HepG2 (cell line): Measurements from ENCODE around the gene TRUB1. TPM values are rescaled to one million over a fixed set of nuclear protein-coding genes. Genes with fewer than 3 reads are reported as not detected.

ENCODE experiments used
- ATF7 ChIP-seq, 2 experiments: fragments of 450-650 bp in 1 of 2; sonication (generic) in 1 of 2; formaldehyde crosslinking in 1 of 2; IDR thresholded peaks; 2 replicates each; pipeline versions ENCODE4 v1.4.0 to v1.6.1; 2016 to 2020; ENCODE audit warnings: antibody characterized with exemption in 1 of 2, mild to moderate bottlenecking in 1 of 2, missing genetic modification reagents in 1 of 2
- KLF16 ChIP-seq, 2 experiments: sonication (generic) in 1 of 2; formaldehyde crosslinking in 1 of 2; IDR thresholded peaks; 2 replicates each; pipeline versions ENCODE4 v1.6.1 to v1.8.0; 2016 to 2023; ENCODE audit warnings: missing genetic modification reagents in 2 of 2, missing compliant biosample characterization in 1 of 2
- MATR3 ChIP-seq: sonication (generic); formaldehyde crosslinking; IDR thresholded peaks from 2 replicates; pipeline ENCODE4 v1.4.0; 2020; ENCODE audit warnings: missing genetic modification reagents
- MBNL3 ChIP-seq: fragments of 250-450 bp; sonication (Bioruptor Pico); conservative IDR thresholded peaks from 2 replicates; pipeline ENCODE4 v1.8.0; 2022; ENCODE audit warnings: mild to moderate bottlenecking, inconsistent platforms
- PHF20 ChIP-seq: sonication (generic); formaldehyde crosslinking; IDR thresholded peaks from 2 replicates; pipeline ENCODE4 v1.5.0; 2020; ENCODE audit warnings: mild to moderate bottlenecking, missing genetic modification reagents
- SNAPC2 ChIP-seq: sonication (generic); formaldehyde crosslinking; IDR thresholded peaks from 2 replicates; pipeline ENCODE4 v1.8.1; 2022; ENCODE audit warnings: mild to moderate bottlenecking, missing genetic modification reagents
- SNRNP70 ChIP-seq: fragments of 200-400 bp; formaldehyde crosslinking; IDR thresholded peaks from 2 replicates; pipeline ENCODE4 v1.6.1; 2017; ENCODE audit warnings: mild to moderate bottlenecking, low read depth, low read length, moderate library complexity
- STAG1 ChIP-seq: sonication (generic); formaldehyde crosslinking; IDR thresholded peaks from 2 replicates; pipeline ENCODE4 v1.4.0; 2020; ENCODE audit warnings: missing genetic modification reagents
- TBL1XR1 ChIP-seq: fragments of 150-350 bp; IDR thresholded peaks from 2 replicates; pipeline ENCODE4 v1.6.1; 2014; ENCODE audit warnings: borderline replicate concordance, low read length; ENCODE audit not compliant: partially characterized antibody
- TBX3 ChIP-seq: fragments of 450-650 bp; IDR thresholded peaks from 2 replicates; pipeline ENCODE4 v1.6.1; 2017; ENCODE audit warnings: antibody characterized with exemption, mild to moderate bottlenecking, inconsistent platforms, borderline replicate concordance
- U2AF1 ChIP-seq: fragments of 200-400 bp; formaldehyde crosslinking; optimal IDR thresholded peaks from 2 replicates; pipeline ENCODE3; 2017; ENCODE audit warnings: mild to moderate bottlenecking, low read depth, low read length
- YY1 ChIP-seq: IDR thresholded peaks from 2 replicates; pipeline ENCODE4 v1.6.1; 2011; ENCODE audit warnings: low read length, low read depth, moderate library complexity, mild to moderate bottlenecking; ENCODE audit not compliant: insufficient read depth, insufficient replicate concordance
- ZNF180 ChIP-seq: sonication (generic); formaldehyde crosslinking; IDR thresholded peaks from 2 replicates; pipeline ENCODE4 v1.4.0; 2020; ENCODE audit warnings: low read depth, missing genetic modification reagents, borderline replicate concordance
- ZNF235 ChIP-seq: sonication (generic); formaldehyde crosslinking; IDR thresholded peaks from 2 replicates; pipeline ENCODE4 v1.8.1; 2023; ENCODE audit warnings: mild to moderate bottlenecking, missing genetic modification reagents, borderline replicate concordance
- ZNF557 ChIP-seq: sonication (generic); formaldehyde crosslinking; IDR thresholded peaks from 2 replicates; pipeline ENCODE4 v1.4.0; 2020; ENCODE audit warnings: missing genetic modification reagents
- ZNF589 ChIP-seq: sonication (generic); formaldehyde crosslinking; conservative IDR thresholded peaks from 2 replicates; pipeline ENCODE4 v1.8.0; 2022; ENCODE audit warnings: mild to moderate bottlenecking, moderate library complexity, missing genetic modification reagents
- polyA plus RNA-seq, 8 experiments: library from polyadenylated mRNA; depleted of rRNA in 3 of 8; stranded (reverse) in 7 of 8; unstranded in 1 of 8; fragments of >200 nt; fragmentation: Illumina TruSeq in 4 of 8; extraction: Trizol in 4 of 8; gene quantifications; 2 replicates each; pipeline versions ENCODE4 v1.2.1 to v1.2.3, GENCODE V29; 2011 to 2016; ENCODE audit warnings: low read depth in 4 of 8, missing spikeins in 1 of 8, mixed read lengths in 1 of 8; ENCODE audit not compliant: insufficient read depth in 1 of 8
- total RNA-seq, 5 experiments: library from RNA; depleted of rRNA; stranded (reverse); fragments of >200 nt; fragmentation: Illumina TruSeq; extraction: Trizol; gene quantifications; 2 replicates each; pipeline ENCODE4 v1.2.3, GENCODE V29; 2016; ENCODE audit warnings: low read depth in 1 of 5
- TF ChIP-seq, protein P1 (sequence below): sonication (generic); formaldehyde crosslinking; IDR thresholded peaks from 2 replicates; pipeline ENCODE4 v1.4.0; 2020; ENCODE audit warnings: missing genetic modification reagents; ENCODE audit errors: not compliant biosample characterization
- TF ChIP-seq, protein P2 (sequence below): sonication (generic); formaldehyde crosslinking; IDR thresholded peaks from 2 replicates; pipeline ENCODE4 v1.9.0; 2021; ENCODE audit warnings: missing genetic modification reagents, borderline replicate concordance
- TF ChIP-seq, protein P3 (sequence below): sonication (generic); formaldehyde crosslinking; conservative IDR thresholded peaks from 2 replicates; pipeline ENCODE4 v1.8.0; 2022; ENCODE audit warnings: mild to moderate bottlenecking, moderate library complexity, missing genetic modification reagents

TRUB1 gene
- total and polyA plus RNA-seq, 2 of the 13 experiments (the other 11 are each of a cell fraction or from before 2014, with no cell fraction given), result 10.6 to 38.9 TPM

DNA sequence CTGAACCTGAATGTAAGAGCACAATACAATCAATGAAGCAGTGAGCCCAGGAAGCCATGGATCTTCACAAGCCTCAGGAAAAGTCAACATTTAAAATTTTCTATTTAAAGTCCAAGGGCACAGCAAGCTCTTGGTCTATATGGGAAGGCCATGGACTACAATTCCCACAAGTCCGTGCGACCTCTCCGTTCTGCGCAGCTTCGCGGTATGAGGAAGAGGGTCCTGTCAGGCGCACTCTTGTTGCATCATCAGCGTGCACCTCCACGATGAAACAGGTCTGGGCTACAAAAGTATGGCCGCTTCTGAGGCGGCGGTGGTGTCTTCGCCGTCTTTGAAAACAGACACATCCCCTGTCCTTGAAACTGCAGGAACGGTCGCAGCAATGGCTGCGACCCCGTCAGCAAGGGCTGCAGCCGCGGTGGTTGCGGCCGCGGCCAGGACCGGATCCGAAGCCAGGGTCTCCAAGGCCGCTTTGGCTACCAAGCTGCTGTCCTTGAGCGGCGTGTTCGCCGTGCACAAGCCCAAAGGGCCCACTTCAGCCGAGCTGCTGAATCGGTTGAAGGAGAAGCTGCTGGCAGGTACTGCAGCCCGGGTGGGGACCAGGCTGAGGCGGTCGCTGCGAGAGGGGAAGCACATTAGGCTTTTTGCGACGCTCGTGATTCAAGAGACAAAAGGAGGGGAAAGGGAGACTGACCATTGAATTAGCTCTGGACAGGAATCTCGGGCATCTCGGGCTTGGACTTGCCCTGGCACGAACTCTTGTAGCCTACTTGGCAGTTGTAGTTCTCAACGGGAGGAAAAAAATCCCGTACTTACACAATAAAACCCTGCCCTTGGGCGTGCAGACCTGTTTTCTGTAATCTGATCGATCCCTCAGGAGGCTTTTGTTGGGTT, at the start of gene TRUB1 (continued):
- TF ChIP-seq, protein P1, sequence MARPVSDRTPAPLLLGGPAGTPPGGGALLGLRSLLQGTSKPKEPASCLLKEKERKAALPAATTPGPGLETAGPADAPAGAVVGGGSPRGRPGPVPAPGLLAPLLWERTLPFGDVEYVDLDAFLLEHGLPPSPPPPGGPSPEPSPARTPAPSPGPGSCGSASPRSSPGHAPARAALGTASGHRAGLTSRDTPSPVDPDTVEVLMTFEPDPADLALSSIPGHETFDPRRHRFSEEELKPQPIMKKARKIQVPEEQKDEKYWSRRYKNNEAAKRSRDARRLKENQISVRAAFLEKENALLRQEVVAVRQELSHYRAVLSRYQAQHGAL (CRISPR knock-in tag), result no peak
- TF ChIP-seq STAG1 (CRISPR knock-in tag) (no peak), U2AF1 (no peak), ZNF235 (CRISPR knock-in tag) (no peak), PHF20 (CRISPR knock-in tag) (peak; percentile 93), YY1 (peak; percentile 94), TBX3 (no peak), KLF16 (CRISPR knock-in tag; IDR thresholded peaks at IDR 0.05) (peak in 1 of 2 experiments; percentile 57; a peak in 1 of 4 replicates), SNAPC2 (no peak), MBNL3 (CRISPR knock-in tag) (no peak), ATF7 (IDR thresholded peaks at IDR 0.05) (peak; percentile 66), ATF7 (CRISPR knock-in tag; IDR thresholded peaks at IDR 0.05) (peak; percentile 82; the same call in 1 of the 2 replicates), ZNF589 (CRISPR knock-in tag) (no peak), MATR3 (CRISPR knock-in tag) (no peak), TBL1XR1 (peak; percentile 74), ZNF557 (CRISPR knock-in tag) (peak; percentile 56; the same call in 1 of the 2 replicates), ZNF180 (CRISPR knock-in tag) (no peak), SNRNP70 (no peak)
- TF ChIP-seq, protein P2, sequence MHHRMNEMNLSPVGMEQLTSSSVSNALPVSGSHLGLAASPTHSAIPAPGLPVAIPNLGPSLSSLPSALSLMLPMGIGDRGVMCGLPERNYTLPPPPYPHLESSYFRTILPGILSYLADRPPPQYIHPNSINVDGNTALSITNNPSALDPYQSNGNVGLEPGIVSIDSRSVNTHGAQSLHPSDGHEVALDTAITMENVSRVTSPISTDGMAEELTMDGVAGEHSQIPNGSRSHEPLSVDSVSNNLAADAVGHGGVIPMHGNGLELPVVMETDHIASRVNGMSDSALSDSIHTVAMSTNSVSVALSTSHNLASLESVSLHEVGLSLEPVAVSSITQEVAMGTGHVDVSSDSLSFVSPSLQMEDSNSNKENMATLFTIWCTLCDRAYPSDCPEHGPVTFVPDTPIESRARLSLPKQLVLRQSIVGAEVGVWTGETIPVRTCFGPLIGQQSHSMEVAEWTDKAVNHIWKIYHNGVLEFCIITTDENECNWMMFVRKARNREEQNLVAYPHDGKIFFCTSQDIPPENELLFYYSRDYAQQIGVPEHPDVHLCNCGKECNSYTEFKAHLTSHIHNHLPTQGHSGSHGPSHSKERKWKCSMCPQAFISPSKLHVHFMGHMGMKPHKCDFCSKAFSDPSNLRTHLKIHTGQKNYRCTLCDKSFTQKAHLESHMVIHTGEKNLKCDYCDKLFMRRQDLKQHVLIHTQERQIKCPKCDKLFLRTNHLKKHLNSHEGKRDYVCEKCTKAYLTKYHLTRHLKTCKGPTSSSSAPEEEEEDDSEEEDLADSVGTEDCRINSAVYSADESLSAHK (CRISPR knock-in tag), result no peak
- TF ChIP-seq, protein P3, sequence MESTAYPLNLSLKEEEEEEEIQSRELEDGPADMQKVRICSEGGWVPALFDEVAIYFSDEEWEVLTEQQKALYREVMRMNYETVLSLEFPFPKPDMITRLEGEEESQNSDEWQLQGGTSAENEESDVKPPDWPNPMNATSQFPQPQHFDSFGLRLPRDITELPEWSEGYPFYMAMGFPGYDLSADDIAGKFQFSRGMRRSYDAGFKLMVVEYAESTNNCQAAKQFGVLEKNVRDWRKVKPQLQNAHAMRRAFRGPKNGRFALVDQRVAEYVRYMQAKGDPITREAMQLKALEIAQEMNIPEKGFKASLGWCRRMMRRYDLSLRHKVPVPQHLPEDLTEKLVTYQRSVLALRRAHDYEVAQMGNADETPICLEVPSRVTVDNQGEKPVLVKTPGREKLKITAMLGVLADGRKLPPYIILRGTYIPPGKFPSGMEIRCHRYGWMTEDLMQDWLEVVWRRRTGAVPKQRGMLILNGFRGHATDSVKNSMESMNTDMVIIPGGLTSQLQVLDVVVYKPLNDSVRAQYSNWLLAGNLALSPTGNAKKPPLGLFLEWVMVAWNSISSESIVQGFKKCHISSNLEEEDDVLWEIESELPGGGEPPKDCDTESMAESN (CRISPR knock-in tag), result no peak; the same call in 1 of the 2 replicates
